ENCODE results near the gene CMKLR1.

The CMKLR1 gene

DNA sequence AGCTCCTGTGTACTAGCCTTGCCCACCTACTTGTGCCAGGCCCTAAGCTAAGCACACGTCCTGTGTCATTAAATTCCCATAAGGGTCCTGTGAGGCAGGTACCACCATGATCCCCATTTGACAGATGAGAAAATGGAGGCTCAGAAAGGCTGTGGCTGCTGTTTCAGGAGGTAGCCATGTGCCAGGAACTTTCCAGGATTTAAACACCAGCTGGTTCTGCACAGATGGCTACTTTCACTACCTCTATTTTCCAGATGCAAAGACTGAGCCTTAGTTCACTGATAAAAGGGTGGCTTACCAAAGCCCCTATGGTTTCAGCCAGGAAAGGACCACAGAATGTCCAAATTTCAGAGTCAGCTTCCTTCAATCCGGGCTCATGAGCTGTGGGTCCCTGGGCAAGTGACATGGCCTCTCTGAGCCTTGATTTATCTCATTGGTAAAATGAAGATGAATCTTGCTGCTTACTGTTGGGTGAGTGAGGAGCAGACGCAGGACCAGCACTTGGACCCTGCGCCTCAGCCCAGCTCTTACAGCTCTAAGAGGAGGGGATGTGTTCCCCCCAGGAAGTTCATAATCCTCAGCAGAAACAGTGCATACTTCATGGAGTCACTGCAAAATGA, 23.5 kb downstream of the CMKLR1 start:
- no peak for DNase-seq

DNA sequence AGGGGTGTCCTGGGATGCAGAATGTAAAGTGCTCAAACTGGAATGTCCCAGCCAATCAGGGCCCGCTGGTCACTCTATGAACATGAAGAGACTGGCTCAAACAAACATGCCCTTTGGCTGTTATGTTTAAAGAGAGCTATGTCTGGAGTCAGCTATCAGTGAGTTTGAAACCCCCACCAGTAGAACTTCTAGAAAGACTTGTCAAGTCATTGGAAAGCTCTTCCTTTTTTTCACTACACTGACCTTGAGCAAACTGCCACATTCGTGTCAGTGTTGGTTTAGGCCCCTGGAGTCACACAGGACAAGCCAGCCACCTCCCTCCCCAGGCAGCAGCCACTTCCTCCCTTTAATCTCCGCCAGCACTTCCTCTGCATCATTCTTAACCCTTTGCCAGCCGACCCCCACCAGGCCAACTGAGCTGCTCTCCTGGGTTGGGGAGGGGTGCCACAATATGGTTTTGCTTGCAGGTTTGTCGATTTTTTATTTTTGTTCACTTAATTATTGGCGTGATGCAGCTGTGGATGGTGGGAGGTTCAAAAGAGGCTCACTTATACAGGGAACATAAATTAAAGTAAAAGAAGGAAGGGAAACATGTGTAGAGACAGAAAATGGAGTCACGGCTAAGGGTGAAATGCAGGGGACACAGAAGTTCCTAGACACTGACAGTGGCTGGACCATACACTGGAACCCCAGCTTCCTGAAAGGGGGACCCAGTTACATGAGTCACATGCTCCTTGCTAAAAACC, 25.3 kb downstream of the CMKLR1 start:
- peak; percentile 54 for DNase-seq

DNA sequence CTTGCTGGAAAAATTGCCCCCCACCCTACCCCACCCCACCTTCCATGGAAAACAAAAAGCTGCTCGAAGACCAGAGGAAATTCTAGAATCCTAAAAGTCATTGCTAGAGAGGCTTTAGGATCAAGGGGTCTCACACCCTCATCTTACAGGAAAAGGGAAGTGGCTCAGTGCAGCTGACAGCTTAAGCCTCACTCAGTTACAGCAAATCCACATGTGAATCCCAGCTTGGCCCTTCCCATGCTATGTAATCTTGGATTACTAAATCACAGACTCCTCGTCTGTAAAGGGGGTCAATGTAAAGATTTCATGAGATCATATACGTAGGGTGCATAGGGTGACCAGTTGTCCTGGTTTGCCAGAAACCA, 25.9 kb downstream of the CMKLR1 start:
- DNase-seq, result no peak

DNA sequence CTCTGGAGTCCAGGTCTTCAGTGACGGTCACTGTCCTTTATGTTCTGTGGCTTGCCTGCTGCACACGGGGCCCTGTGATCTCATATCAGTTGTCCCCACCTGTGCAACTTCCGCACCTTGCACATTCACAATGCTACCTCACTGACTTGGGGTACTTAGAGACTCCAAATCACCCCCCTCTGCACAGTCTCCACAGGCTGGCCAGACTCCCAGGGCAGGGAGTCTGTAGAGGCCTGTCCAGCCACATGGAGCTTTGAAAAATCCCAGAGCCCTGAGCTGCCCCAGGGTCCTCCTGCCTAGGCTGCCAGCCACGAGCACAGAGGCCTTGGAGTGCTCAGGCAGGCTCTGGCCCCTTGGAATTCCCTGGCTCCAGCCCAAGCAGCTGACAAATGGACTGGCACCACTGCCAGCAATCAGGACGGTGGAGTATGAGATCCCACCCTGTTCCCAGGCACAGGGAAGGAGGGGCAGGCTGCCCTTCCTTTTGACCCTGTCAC, 26.4 kb downstream of the CMKLR1 start:
- no peak for DNase-seq

DNA sequence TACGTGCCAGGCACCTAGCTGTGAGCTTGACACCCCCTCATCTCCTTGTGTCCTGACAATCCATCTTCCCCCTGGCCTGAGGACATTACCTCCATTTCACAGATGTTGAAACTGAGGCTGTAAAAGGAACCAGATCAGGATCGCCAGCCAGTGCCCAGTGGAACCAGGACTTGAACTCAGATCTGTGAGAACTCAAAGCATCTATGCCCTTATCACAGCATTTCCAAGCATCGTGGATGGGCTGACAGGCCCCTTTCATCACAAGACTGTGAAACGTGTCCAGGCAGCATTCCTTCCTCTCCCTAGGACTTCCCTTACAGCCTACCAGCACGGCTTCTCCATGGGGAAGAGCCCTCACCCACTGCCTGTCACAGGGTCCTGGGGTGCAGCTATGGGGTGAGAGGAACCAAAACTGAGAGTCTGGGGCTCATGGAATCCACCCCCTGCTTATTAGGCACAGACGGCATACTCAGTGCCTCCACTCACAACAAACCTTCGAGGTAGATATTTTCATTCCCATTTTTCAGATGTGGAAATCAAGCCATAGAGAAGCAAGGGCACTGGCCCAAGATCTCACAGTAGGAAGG, 26.9 kb downstream of the CMKLR1 start:
- no peak for DNase-seq

DNA sequence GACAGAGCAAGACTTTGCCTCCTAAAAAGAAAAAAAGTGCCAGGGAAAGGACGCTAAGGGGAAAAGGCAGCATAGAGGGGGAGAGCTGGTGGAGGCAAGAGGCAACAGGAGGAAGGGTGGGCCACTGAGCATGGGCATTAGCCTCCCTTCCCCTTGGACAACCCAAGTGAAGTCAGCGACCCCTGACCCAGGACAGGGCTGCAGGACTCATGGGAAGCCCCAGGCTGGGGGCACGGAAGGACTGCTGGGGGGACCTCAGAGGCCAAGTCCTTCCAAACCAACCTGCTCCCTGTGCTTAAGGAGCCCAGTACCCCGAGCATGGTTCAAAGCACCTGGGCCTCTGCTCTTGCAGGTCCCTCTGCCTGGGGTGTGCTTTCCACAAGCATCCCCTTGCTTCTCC, 27.5 kb downstream of the CMKLR1 start:
- DNase-seq, result no peak

DNA sequence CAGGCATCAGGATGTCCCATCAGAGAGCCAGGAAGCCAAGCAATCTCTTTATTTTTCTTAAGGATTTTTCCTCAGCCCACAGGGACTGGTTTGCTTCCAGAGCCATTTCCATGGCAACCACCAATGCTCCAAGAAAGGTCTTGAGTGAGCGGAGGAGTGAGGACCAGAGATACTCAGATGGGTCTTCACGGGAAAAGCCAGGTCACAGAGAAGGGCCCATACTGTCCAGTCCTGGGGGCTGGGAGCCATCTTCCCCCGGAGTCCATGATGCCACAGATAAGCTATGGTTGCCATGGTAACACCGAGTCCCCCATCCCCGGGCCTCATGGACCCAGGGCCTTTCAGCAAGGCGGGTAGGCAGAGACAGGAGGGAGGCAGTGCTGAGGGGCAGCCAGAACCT, 28.6 kb downstream of the CMKLR1 start:
- DNase-seq, result no peak

DNA sequence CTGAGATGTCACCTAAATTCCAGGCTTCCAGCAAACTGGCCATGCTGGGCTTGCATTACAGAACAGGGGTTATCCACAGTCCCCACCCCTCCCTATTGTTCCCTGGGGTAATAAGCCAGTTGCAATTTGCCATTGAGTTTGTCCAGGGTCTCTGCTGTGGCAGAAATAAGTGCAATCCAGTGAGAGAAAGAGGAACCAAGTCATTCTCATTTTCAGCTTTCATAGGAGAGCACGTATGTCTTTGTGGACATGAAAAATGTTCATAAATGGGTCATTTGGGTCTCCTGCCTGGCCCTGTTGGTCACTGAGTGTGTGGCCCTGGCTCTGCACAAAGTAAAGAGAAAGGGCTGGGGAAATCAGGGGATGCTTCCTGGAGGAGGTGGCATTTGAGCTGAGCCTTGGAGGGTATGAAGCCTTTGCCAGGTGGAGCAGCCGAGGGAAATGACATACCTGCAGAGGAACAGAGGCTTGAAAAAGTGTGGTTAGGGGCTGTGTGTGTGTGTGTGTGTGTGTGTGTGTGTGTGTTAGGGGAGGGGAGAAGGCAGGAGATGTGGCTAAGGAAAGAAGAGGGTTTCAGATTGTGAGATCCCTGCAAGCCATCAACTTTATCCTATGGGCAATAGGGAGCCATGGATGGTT, 29.3 kb downstream of the CMKLR1 start:
- no peak for DNase-seq

DNA sequence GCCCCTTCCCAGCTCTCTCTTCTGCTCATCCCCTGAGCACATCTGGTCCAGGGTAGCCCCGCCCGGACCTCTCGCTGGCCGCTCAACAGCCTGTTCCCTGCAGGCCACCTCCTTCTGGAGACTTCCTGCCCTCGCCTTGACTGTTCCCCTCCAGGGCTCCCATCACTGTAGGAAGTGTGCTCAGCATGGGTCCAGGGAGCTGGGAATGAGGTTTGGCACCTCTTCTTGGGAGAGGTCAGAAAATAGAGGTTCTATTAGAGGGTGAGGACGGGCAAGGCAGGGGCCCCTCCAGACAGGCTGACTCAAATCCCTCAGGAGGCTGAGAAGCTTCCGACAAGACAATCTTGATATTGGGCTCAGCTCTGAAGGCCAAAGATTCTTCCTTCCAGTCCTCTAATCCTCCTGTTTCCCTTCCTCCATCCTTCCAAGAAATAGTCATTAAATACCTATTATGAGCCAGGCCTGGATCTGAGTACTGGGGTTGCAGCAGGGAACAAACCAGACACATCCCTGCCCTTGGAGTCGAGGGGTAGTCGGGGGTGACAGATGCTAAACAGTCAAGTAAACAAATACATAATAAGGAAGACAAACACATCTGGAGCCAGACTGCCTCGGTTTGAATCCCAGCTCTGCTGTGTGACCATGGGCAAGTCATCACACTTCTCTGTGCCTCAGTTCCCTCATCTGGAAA, 30.6 kb downstream of the CMKLR1 start:
- no peak for DNase-seq

DNA sequence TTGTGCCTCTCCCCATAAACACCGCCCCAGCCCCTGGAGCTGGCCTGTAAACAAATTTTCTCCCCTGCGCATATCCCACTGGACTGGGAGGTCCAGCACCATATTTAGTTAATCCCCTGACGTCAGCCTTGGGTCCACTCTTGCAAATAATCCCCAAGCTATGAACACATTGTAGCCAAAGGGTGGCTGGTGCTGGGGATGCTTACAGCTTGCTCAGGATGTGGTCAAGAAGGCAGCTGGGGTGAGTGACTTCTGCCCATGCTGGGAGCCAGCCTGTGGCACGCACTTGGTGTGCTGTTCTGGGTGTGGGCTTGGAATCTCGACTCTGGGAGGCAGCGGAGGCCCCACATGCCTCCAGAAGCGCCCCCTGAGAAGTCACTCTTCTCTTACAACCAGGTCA, 32.1 kb downstream of the CMKLR1 start:
- no peak for DNase-seq

DNA sequence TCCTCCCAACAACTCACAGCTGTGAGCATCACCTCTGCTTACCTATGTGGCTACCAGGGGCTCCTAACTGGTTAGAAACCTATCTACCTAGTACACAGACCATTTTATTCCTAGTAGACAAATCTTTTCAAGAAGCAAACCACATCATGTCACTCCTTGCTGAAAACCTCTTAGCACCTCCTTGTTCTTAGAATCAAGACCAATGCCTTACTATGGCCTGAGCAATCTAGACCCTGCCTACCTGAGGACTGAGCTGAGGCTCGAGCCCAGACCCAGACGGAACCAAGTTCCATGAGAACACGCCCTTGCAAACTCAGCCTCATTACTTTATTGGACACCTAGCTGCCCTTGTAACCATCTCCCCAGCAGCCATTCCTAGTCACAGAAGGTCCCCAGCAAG, 32.6 kb downstream of the CMKLR1 start:
- no peak for DNase-seq

DNA sequence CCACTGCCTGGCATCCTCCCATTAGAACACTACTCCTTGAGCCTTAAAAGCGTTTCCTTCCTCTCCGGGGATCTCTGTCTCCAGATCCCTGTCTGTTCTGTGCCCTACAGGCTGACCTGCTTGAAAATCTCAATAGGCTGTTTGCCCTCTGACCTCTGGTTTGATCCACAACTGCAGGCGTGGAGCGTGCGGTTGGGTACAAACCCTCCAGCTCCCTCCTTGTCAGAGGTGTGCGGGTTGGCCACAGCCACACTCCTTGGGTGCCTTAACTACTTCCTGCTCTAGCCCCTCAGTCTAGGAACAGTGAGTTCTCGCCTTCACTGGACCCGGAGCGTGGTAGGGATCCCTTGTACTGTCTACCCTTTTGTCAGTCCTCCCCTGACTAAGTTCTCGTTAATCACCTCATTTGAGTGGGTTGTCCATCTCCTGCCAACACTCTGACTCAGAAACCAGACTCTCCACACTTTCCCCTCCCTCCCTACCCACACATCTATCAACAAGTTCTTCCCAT, 33.1 kb downstream of the CMKLR1 start:
- DNase-seq, result no peak

DNA sequence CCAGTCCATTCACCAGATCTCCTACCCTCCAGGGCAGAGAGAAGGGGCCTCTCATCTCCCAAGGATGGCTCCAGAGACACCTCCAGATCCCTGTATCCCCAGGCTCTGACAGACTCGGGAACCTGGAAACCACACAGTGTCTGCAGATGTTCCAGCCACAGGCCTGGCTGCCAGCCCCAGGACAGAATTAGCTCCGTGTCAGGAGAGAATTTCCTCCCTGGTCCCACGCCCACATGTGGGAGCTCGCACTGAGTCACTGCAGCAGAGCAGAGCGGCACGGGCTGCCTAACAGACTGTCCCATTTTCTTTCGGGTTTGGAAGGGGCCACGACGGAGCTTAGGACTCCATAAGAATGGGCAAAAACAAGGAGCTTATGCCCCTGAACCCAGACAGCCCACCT, 33.6 kb downstream of the CMKLR1 start:
- no peak for DNase-seq

DNA sequence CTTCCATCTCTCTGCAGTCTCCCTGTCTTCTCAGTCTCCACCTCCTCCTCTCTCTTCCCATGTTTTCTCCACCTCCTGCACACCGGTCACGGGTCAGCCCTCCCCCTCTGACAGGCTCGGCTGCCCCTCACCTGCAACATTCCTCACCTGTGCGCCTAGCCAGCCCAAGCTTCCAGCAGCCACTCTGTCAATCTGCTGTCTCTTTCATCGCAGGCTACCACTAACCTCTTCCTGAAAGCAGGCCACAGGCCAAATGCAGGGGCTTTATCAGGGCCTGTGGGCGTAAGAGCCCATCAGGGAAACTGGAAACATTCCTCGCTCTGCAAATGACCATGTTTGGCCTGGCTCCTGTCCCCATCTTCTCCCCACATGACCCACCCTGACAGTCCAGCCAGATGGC, 34.5 kb downstream of the CMKLR1 start:
- DNase-seq, result no peak

DNA sequence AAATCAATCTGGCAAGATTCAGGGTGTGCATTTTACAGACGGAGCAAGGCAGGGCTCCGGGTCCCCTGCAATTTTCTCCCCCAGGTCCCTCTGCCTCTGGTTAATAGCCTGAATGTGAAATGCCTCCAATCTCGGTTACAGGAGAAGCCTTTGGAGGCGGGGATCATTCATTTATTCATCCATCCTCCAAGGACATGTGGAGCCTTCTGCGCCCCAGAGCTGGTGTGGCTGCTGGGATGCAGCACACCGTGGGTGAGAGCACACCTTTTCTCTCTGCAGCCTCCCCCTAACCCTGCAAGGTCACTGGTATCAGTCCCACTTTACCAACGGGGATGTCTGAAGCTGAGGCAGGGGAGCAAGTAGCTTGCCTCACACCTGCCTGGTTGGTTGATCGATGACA, 35.4 kb downstream of the CMKLR1 start:
- DNase-seq, result no peak

DNA sequence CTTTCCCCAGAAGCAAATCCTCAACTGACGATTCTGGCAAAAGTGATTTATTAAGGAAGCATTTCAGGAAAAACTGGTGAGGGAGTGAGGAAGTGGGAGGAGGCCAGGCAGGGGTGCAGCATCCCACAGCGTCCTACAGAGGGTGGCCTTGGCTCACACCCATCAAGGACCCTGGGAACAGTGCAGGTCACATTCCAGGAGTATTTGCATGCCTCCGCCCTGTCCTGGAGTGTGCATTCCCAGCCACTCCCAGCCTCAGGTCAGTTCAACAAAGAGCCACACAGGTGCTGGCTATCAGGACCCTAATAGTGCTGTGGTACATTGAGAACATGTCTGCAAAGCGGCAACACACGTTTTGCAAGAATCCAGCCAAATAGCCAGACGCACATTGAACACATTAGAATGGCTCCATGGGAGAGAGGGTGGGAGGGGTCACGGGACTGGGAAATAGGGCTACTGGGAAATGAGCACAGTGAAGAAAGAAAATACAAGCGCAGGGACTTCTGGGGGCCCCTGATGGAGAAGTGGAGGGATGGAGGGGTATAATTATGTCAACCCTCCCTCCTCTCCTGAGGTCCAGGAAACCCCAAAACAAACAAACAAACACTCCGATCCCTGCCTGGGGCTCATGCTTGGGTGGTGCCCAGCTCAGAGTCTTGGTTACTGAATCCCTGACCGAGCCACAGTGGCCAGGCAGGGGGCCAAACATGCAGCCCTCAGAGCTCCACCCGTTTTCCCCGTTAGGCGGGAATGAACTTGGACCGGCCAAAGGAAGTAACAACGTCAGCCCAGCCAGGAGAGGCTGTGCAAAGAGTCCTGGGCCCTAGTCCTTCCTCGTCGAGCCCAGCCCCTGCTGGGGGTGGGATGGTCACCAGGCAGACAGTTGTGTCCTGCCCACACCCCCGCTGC, 36.5 kb downstream of the CMKLR1 start:
- DNase-seq, result no peak

DNA sequence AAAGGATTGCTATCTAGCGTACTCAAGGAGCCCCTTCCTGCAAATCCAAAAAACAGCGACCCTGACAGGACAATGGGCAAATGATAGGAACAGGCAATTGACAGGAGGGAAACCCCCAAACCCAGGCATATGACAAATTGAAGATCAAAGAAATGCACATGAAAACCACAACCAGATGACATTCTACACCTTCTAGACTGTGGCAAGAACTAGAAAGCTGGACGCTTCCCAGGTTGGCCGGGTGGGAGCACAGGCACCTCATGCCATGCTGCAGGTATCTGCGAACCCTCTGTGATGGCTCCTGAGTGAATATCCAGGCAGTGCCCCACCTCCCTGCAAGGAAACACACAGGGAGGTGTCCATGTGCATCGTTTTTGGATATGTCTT, 37.1 kb downstream of the CMKLR1 start:
- peak; percentile 23 for DNase-seq

DNA sequence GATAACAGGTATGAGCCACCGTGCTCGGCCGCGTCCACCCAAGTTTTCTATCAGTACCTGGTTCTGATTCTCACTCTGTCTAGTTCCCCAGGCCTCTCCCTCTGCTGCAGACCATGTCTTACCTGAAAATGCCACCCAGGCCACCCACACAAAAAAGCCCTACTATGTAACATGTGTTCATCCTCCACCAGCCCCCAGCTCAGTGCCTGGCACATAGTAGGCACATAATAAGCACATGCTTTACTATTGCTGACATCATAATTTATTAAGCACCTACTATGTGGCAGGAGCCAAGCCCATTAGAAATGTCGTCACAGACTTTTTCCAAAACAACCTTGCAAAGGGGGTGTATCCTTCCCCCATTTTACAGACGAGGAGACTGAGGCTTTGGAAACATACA, 37.8 kb downstream of the CMKLR1 start:
- no peak for DNase-seq

DNA sequence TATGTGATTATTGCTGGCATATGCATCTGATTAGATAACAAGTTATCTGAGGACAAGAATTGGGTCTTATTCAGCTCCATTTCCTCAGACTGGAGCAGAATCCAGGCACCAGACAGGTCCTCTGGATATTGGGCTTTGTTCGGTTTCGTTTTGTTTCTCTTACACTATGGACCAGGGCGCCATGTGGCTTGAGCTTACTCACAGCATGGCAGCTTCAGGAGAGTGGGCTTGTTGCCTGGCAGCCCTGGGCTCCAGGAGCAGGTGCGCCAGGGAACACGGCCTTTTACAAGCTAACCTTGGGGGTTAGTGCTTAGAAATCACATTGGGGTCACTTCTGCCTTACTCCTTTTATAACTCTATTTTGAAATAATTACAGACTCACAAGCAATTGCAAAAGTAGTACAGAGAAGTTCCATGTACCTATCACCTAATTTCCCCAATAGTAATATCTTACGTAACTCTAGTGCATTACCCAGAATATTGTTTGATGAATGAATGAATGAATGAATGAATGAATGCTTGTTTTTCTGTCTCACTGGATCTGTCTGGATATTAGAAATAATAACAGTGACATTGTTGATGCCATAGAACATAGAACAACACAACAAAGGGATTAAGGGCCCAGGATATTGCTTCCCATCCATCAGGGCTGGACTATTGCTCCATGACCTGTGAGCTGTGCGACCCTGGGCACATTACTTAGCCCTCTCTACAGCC, 39.0 kb downstream of the CMKLR1 start:
- no peak for DNase-seq

DNA sequence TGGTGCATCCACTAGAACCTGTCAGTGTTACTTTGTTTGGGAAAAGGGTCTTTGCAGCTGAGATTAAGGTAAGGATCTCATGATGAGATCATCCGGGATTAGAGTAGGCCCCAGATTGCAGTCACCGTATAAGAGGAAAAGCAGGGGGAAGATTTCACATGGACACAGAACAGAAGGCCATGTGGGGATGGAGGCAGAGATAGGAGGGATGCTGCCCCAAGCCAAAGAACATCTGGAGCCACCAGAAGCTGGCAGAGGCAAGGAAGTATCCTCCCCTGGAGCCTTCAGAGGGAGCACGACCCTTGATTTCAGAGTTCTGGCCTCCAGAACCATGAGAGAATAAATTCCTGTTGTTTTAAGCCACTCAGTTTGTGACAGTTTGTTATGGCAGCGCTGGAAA, 39.6 kb downstream of the CMKLR1 start:
- no peak for DNase-seq

DNA sequence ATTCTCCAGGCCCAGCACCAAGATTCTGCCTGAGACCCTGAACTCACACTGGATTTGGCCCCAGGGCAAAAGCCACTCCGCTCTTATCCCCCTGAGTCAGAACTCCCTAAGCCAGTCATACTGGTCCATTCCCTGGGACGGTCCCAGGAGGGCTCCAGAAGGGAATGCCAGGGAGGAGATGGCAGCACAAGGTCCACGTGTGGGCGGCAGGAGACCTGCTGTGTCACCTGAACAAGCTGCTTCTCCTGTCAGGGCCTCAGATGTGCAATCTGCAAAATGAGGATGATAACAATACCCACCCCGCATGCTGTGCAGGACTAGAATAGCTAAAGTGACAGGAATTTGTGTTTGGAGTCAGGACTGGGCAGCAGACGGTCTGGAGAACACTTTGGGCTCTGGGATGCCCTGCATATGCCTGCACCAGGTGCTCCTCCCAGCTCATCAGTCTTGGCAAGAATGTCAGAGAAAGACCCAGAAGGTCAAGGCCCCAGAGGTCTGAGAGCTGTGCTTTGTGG, 40.3 kb downstream of the CMKLR1 start:
- no peak for DNase-seq

Data from CD4-positive, alpha-beta T cell treated with Interleukin-12 subunit alpha and Interleukin-12 subunit beta, for 1 hour (primary cell).